Kidney (tissue), 14 donors: ENCODE data around the gene COPZ2. TPM values are rescaled to one million over a fixed set of nuclear protein-coding genes. Genes with fewer than 3 reads are reported as not detected.

Experiments
- DNase-seq, 5 donors: peaks; one replicate each; pipeline ENCODE4 v3.0.0-alpha.2; 2013 to 2020
- FAIRE-seq: peaks from 2 replicates; lab custom pipeline; 2012; peaks lifted over from hg19 to GRCh38; lab: Jason Lieb, UNC
- H3K27ac ChIP-seq, 2 donors: one replicate each; pipeline ENCODE4 v1.7.0; 2013; ENCODE audit warnings: low read depth in 2 of 2, low read length in 2 of 2, inconsistent platforms in 1 of 2
- H3K27me3 ChIP-seq: one replicate; pipeline ENCODE4 v1.7.1; 2013; ENCODE audit warnings: low read length, inconsistent platforms; ENCODE audit not compliant: control insufficient read depth, insufficient read depth
- H3K36me3 ChIP-seq, 3 donors: one replicate each; pipeline versions ENCODE4 v1.7.0 to v1.7.1; 2013; ENCODE audit warnings: low read length in 3 of 3, control low read depth in 1 of 3, inconsistent platforms in 1 of 3; ENCODE audit not compliant: insufficient read depth in 3 of 3, control insufficient read depth in 2 of 3
- H3K4me1 ChIP-seq, 3 donors: one replicate each; pipeline versions ENCODE4 v1.7.0 to v1.7.1; 2013; ENCODE audit warnings: low read length in 3 of 3, inconsistent platforms in 1 of 3, low read depth in 1 of 3; ENCODE audit not compliant: control insufficient read depth in 2 of 3, insufficient read depth in 2 of 3
- H3K4me3 ChIP-seq, 3 donors: one replicate each; pipeline versions ENCODE4 v1.7.0 to v1.8.1; 2013; ENCODE audit warnings: low read length in 3 of 3, control low read depth in 1 of 3, inconsistent platforms in 1 of 3
- H3K9ac ChIP-seq, 3 donors: one replicate each; pipeline versions ENCODE4 v1.7.0 to v1.7.1; 2013; ENCODE audit warnings: low read length in 3 of 3, control low read depth in 1 of 3, inconsistent platforms in 1 of 3
- H3K9me3 ChIP-seq, 3 donors: one replicate each; pipeline versions ENCODE4 v1.7.0 to v1.7.1; 2013; ENCODE audit warnings: low read length in 3 of 3, control low read depth in 1 of 3, inconsistent platforms in 1 of 3; ENCODE audit not compliant: control insufficient read depth in 2 of 3, insufficient read depth in 1 of 3
- intact Hi-C: fragments of 100-400 bp; cut with DNase I; formaldehyde crosslinking; loops from one replicate; pipeline ENCODE4 v1.11.1; 2022
- polyA plus RNA-seq: library from polyadenylated mRNA; stranded (reverse); fragments of 350-450 nt; fragmentation: Illumina TruSeq; extraction: RNeasy Lipid Tissue Mini Kit (QIAGEN cat#74804); gene quantifications from one replicate; pipeline ENCODE4 v1.2.3, GENCODE V29; 2014; ENCODE audit warnings: low read depth, low replicate concordance; ENCODE audit not compliant: insufficient read depth
- total RNA-seq: library from RNA; stranded (reverse); fragmentation: NEBNext Ultra II Directional; extraction: Animal tissue kit (Norgen Biotek cat#: 25700); gene quantifications from one replicate; pipeline ENCODE4 v1.2.1, GENCODE V29; 2021
- TF ChIP-seq, protein P1 (sequence below): IDR thresholded peaks from 3 replicates; pipeline ENCODE4 v1.5.1; 2012; ENCODE audit warnings: mild to moderate bottlenecking, moderate library complexity, borderline replicate concordance; ENCODE audit not compliant: insufficient read depth; ENCODE audit errors: extremely low read depth
- donor health status: control.
- donor health status: control.
- donor health status: control.
- donor health status: control.
- donor health status: control.
- donor health status: DM: yes; HTN: yes; CAD: no.
- donor health status: Normal renal cell carcinoma (clear cell type).

The COPZ2 gene
- total and polyA plus RNA-seq, 2 donors from 2014 or later = 24.9 to 38.2 TPM

DNA sequence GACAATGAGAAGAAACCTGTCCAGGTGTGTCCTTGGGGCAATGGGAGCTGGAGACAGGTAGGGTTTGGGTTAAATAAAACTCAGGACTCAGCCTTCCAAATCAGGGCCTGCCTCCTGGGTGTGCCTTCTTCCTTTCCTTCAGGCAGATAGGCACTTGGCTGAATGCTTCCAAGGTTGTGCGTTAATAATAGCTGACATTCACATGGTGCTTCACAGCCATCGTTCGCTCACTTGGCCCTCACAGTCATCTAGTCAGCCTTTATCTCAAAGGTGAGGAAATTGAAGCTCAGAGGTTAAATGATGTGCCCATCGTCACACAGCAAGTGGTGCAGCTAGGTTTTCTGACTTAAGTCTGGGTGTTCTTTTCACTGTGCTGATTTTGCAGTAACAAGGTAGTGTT lies 20.0 kb upstream of the COPZ2 start:
- H3K27ac ChIP-seq = no peak overlapping the region
- no peak overlapping the region for H3K9ac ChIP-seq
- peaks cover 7 to 62% (median 50%) of the 10 kb centered on the region in 3 donors for H3K36me3 ChIP-seq
- FAIRE-seq = no peak
- H3K27me3 ChIP-seq = no peaks in the 10 kb centered on the region
- peaks cover 4 to 33% (median 22%) of the 10 kb centered on the region in 3 donors for H3K4me1 ChIP-seq
- H3K9me3 ChIP-seq = no peaks in the 10 kb centered on the region
- intact Hi-C loops = no loop called here
- TF ChIP-seq, protein P1, sequence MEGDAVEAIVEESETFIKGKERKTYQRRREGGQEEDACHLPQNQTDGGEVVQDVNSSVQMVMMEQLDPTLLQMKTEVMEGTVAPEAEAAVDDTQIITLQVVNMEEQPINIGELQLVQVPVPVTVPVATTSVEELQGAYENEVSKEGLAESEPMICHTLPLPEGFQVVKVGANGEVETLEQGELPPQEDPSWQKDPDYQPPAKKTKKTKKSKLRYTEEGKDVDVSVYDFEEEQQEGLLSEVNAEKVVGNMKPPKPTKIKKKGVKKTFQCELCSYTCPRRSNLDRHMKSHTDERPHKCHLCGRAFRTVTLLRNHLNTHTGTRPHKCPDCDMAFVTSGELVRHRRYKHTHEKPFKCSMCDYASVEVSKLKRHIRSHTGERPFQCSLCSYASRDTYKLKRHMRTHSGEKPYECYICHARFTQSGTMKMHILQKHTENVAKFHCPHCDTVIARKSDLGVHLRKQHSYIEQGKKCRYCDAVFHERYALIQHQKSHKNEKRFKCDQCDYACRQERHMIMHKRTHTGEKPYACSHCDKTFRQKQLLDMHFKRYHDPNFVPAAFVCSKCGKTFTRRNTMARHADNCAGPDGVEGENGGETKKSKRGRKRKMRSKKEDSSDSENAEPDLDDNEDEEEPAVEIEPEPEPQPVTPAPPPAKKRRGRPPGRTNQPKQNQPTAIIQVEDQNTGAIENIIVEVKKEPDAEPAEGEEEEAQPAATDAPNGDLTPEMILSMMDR = no peak
- DNase-seq = no peak
- no peak overlapping the region for H3K4me3 ChIP-seq

DNA sequence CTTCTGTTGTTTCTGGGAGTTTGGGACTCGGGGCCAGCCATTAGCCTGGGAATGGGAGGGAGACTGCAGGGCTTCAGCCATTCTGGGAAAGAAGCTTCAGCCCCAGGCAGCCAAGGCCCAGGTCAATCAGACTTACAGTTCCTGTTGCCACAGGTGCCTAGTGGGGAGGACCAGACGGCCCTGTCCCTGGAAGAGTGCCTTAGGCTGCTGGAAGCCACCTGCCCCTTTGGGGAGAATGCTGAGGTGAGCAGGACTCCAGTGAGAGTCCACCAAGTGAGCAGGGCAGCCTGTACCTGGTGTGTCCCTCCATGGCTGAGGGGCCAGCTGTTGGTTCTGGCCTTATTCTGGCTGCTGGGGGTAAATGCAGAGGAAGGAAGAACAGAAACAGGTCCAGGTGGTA lies 19.3 kb upstream of the COPZ2 start:
- Histone ChIP-seq H3K36me3 (peaks cover 7 to 60% (median 45%) of the 10 kb centered on the region in 3 donors), H3K4me3 (no peak overlapping the region), H3K9ac (no peak overlapping the region), H3K27ac (no peak overlapping the region), H3K27me3 (no peaks in the 10 kb centered on the region), H3K9me3 (no peaks in the 10 kb centered on the region), H3K4me1 (peaks cover 11 to 40% (median 30%) of the 10 kb centered on the region in 3 donors)
- intact Hi-C loops = no loop called here
- FAIRE-seq = no peak
- DNase-seq = no peak
- TF ChIP-seq, protein P1 = no peak

DNA sequence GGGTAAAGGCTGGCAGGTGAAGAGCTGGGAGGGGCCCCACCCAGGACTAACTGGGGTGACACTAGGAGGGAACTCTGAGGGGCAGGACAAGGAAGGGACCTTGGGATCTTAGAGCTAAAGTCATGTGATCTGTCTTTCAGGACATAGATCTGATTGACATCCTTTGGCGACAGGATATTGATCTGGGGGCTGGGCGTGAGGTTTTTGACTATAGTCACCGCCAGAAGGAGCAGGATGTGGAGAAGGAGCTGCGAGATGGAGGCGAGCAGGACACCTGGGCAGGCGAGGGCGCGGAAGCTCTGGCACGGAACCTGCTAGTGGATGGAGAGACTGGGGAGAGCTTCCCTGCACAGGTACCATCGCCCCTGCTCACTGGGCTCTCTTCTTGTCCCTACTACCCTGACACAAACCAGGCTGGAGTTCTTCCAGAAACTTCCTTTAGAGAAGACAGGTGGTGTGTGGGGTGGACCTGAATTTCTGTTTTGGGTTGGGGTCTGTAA lies 18.7 kb upstream of the COPZ2 start:
- intact Hi-C loops = no loop called here
- H3K4me3 ChIP-seq = no peak overlapping the region
- H3K9ac ChIP-seq = no peak overlapping the region
- peaks cover 7 to 55% (median 43%) of the 10 kb centered on the region in 3 donors for H3K36me3 ChIP-seq
- TF ChIP-seq, protein P1 = no peak
- H3K4me1 ChIP-seq = peaks cover 12 to 46% (median 35%) of the 10 kb centered on the region in 3 donors
- DNase-seq (no peak), FAIRE-seq (no peak)
- H3K9me3 ChIP-seq = no peaks in the 10 kb centered on the region
- H3K27me3 ChIP-seq = no peaks in the 10 kb centered on the region
- H3K27ac ChIP-seq = no peak overlapping the region
